Measurements from ENCODE around the gene PPP1R1A. TPM values are rescaled to one million over a fixed set of nuclear protein-coding genes. Genes with fewer than 3 reads are reported as not detected.

Gene PPP1R1A
- polyA plus RNA-seq, 1 donor: 17.2 TPM

GRCh38 chr12:54590978-54591591, 2.6 kb upstream of the PPP1R1A start:
- H3K27me3 ChIP-seq (ENCODE audit: control insufficient read depth, insufficient read depth, low read length): peaks cover 8% of the 10 kb centered on the region
- WGBS (ENCODE audit: insufficient coverage, low lambda C conversion rate): 20% methylated on average over 1 of the region's 7 CpGs
- peak in 1 of 2 donors; percentile 22 for DNase-seq
- peaks cover 24% of the 10 kb centered on the region for H3K4me1 ChIP-seq (ENCODE audit: control insufficient read depth, insufficient read depth, low read length)
- no peaks in the 10 kb centered on the region for H3K36me3 ChIP-seq (ENCODE audit: control insufficient read depth, insufficient read depth, low read length)
- H3K27ac ChIP-seq (ENCODE audit: low read length): no peak overlapping the region
- no peaks in the 10 kb centered on the region for H3K9me3 ChIP-seq (ENCODE audit: control insufficient read depth, low read depth, low read length)
- H3K4me3 ChIP-seq (ENCODE audit: low read length): no peak overlapping the region

GRCh38 chr12:54589964-54590363, 1.5 kb upstream of the PPP1R1A start:
- peaks cover 8% of the 10 kb centered on the region for H3K27me3 ChIP-seq (ENCODE audit: control insufficient read depth, insufficient read depth, low read length)
- peaks cover 24% of the 10 kb centered on the region for H3K4me1 ChIP-seq (ENCODE audit: control insufficient read depth, insufficient read depth, low read length)
- H3K36me3 ChIP-seq (ENCODE audit: control insufficient read depth, insufficient read depth, low read length): no peaks in the 10 kb centered on the region
- no peak overlapping the region for H3K4me3 ChIP-seq (ENCODE audit: low read length)
- no peak for DNase-seq
- WGBS (ENCODE audit: insufficient coverage, low lambda C conversion rate): no CpG with 5 or more reads among the region's 5 CpGs
- no peaks in the 10 kb centered on the region for H3K9me3 ChIP-seq (ENCODE audit: control insufficient read depth, low read depth, low read length)
- no peak overlapping the region for H3K27ac ChIP-seq (ENCODE audit: low read length)

- Histone ChIP-seq H3K4me1 (ENCODE audit: control insufficient read depth, insufficient read depth, low read length) (peaks cover 20% of the 10 kb centered on the region), H3K36me3 (ENCODE audit: control insufficient read depth, insufficient read depth, low read length) (no peaks in the 10 kb centered on the region), H3K9me3 (ENCODE audit: control insufficient read depth, low read depth, low read length) (no peaks in the 10 kb centered on the region), H3K27me3 (ENCODE audit: control insufficient read depth, insufficient read depth, low read length) (peaks cover 8% of the 10 kb centered on the region), H3K27ac (ENCODE audit: low read length) (no peak overlapping the region), H3K4me3 (ENCODE audit: low read length) (peak overlapping the region; percentile 27)
- DNase-seq: no peak
- WGBS (ENCODE audit: insufficient coverage, low lambda C conversion rate): 0% methylated on average over 1 of the region's 13 CpGs
These were observed 420 bp upstream of the PPP1R1A start for GRCh38 chr12:54588890-54589267.

GRCh38 chr12:54587315-54587873, 1.1 kb downstream of the PPP1R1A start:
- Histone ChIP-seq H3K4me1 (ENCODE audit: control insufficient read depth, insufficient read depth, low read length) (peaks cover 11% of the 10 kb centered on the region), H3K27ac (ENCODE audit: low read length) (no peak overlapping the region), H3K4me3 (ENCODE audit: low read length) (peak overlapping the region; percentile 74), H3K27me3 (ENCODE audit: control insufficient read depth, insufficient read depth, low read length) (peaks cover 8% of the 10 kb centered on the region), H3K9me3 (ENCODE audit: control insufficient read depth, low read depth, low read length) (no peaks in the 10 kb centered on the region), H3K36me3 (ENCODE audit: control insufficient read depth, insufficient read depth, low read length) (peaks cover 2% of the 10 kb centered on the region)
- peak in 1 of 2 donors; percentile 54 for DNase-seq
- no CpG with 5 or more reads among the region's 5 CpGs for WGBS (ENCODE audit: insufficient coverage, low lambda C conversion rate)

- WGBS (ENCODE audit: insufficient coverage, low lambda C conversion rate): 71% methylated on average over 1 of the region's 2 CpGs
- H3K27ac ChIP-seq (ENCODE audit: low read length): no peak overlapping the region
These were observed 1.8 kb downstream of the PPP1R1A start for GRCh38 chr12:54586620-54587019.

GRCh38 chr12:54585243-54585642, 3.2 kb downstream of the PPP1R1A start:
- H3K4me3 ChIP-seq (ENCODE audit: low read length): no peak overlapping the region
- no CpG with 5 or more reads among the region's 2 CpGs for WGBS (ENCODE audit: insufficient coverage, low lambda C conversion rate)
- H3K9me3 ChIP-seq (ENCODE audit: control insufficient read depth, low read depth, low read length): no peaks in the 10 kb centered on the region
- peaks cover 2% of the 10 kb centered on the region for H3K36me3 ChIP-seq (ENCODE audit: control insufficient read depth, insufficient read depth, low read length)
- H3K4me1 ChIP-seq (ENCODE audit: control insufficient read depth, insufficient read depth, low read length): peaks cover 11% of the 10 kb centered on the region
- H3K27me3 ChIP-seq (ENCODE audit: control insufficient read depth, insufficient read depth, low read length): peaks cover 8% of the 10 kb centered on the region
- H3K27ac ChIP-seq (ENCODE audit: low read length): no peak overlapping the region
- no peak for DNase-seq

More at GRCh38 chr12:54586620-54587019, 1.8 kb downstream of the PPP1R1A start:
- DNase-seq: no peak
- H3K4me1 ChIP-seq (ENCODE audit: control insufficient read depth, insufficient read depth, low read length): peaks cover 11% of the 10 kb centered on the region
- H3K4me3 ChIP-seq (ENCODE audit: low read length): no peak overlapping the region
- H3K36me3 ChIP-seq (ENCODE audit: control insufficient read depth, insufficient read depth, low read length): peaks cover 2% of the 10 kb centered on the region
- peaks cover 8% of the 10 kb centered on the region for H3K27me3 ChIP-seq (ENCODE audit: control insufficient read depth, insufficient read depth, low read length)
- H3K9me3 ChIP-seq (ENCODE audit: control insufficient read depth, low read depth, low read length): no peaks in the 10 kb centered on the region

GRCh38 chr12:54584128-54584527, 4.3 kb downstream of the PPP1R1A start:
- WGBS (ENCODE audit: insufficient coverage, low lambda C conversion rate): no CpG with 5 or more reads among the region's 9 CpGs
- peaks cover 6% of the 10 kb centered on the region for H3K27me3 ChIP-seq (ENCODE audit: control insufficient read depth, insufficient read depth, low read length)

GRCh38 chr12:54583726-54584125, 4.7 kb downstream of the PPP1R1A start:
- H3K36me3 ChIP-seq (ENCODE audit: control insufficient read depth, insufficient read depth, low read length): peaks cover 2% of the 10 kb centered on the region
- DNase-seq: no peak
- H3K4me1 ChIP-seq (ENCODE audit: control insufficient read depth, insufficient read depth, low read length): peaks cover 16% of the 10 kb centered on the region
- H3K27ac ChIP-seq (ENCODE audit: low read length): no peak overlapping the region
- no CpG with 5 or more reads among the region's 4 CpGs for WGBS (ENCODE audit: insufficient coverage, low lambda C conversion rate)
- H3K4me3 ChIP-seq (ENCODE audit: low read length): no peak overlapping the region
- peaks cover 4% of the 10 kb centered on the region for H3K27me3 ChIP-seq (ENCODE audit: control insufficient read depth, insufficient read depth, low read length)
- H3K9me3 ChIP-seq (ENCODE audit: control insufficient read depth, low read depth, low read length): no peaks in the 10 kb centered on the region

More at GRCh38 chr12:54584128-54584527, 4.3 kb downstream of the PPP1R1A start:
- Histone ChIP-seq H3K27ac (ENCODE audit: low read length) (no peak overlapping the region), H3K36me3 (ENCODE audit: control insufficient read depth, insufficient read depth, low read length) (peaks cover 2% of the 10 kb centered on the region), H3K4me3 (ENCODE audit: low read length) (no peak overlapping the region), H3K4me1 (ENCODE audit: control insufficient read depth, insufficient read depth, low read length) (peaks cover 15% of the 10 kb centered on the region), H3K9me3 (ENCODE audit: control insufficient read depth, low read depth, low read length) (no peaks in the 10 kb centered on the region)
- no peak for DNase-seq

- no CpG with 5 or more reads among the region's 6 CpGs for WGBS (ENCODE audit: insufficient coverage, low lambda C conversion rate)
These were observed 7.0 kb downstream of the PPP1R1A start for GRCh38 chr12:54581412-54581811.

GRCh38 chr12:54579696-54580333, 8.6 kb downstream of the PPP1R1A start:
- Histone ChIP-seq H3K4me3 (ENCODE audit: low read length) (no peak overlapping the region), H3K4me1 (ENCODE audit: control insufficient read depth, insufficient read depth, low read length) (peaks cover 9% of the 10 kb centered on the region), H3K9me3 (ENCODE audit: control insufficient read depth, low read depth, low read length) (no peaks in the 10 kb centered on the region), H3K27ac (ENCODE audit: low read length) (no peak overlapping the region), H3K36me3 (ENCODE audit: control insufficient read depth, insufficient read depth, low read length) (peaks cover 2% of the 10 kb centered on the region), H3K27me3 (ENCODE audit: control insufficient read depth, insufficient read depth, low read length) (no peaks in the 10 kb centered on the region)
- DNase-seq: peak; percentile 73 to 75
- no CpG with 5 or more reads among the region's 11 CpGs for WGBS (ENCODE audit: insufficient coverage, low lambda C conversion rate)

More at GRCh38 chr12:54581412-54581811, 7.0 kb downstream of the PPP1R1A start:
- Histone ChIP-seq H3K4me1 (ENCODE audit: control insufficient read depth, insufficient read depth, low read length) (peaks cover 9% of the 10 kb centered on the region), H3K4me3 (ENCODE audit: low read length) (no peak overlapping the region), H3K9me3 (ENCODE audit: control insufficient read depth, low read depth, low read length) (no peaks in the 10 kb centered on the region), H3K36me3 (ENCODE audit: control insufficient read depth, insufficient read depth, low read length) (peaks cover 2% of the 10 kb centered on the region), H3K27ac (ENCODE audit: low read length) (no peak overlapping the region), H3K27me3 (ENCODE audit: control insufficient read depth, insufficient read depth, low read length) (no peaks in the 10 kb centered on the region)
- DNase-seq: no peak

Data from large intestine (tissue), 3 donors.